Measurements from ENCODE around the gene UBL7. TPM values are rescaled to one million over a fixed set of nuclear protein-coding genes. Genes with fewer than 3 reads are reported as not detected.

UBL7 gene
- total and polyA plus RNA-seq, 10 of the 15 experiments (the other 5 are each of a cell fraction or from before 2014, with no cell fraction given), result 25.9 to 145 (median 90.1) TPM

DNA sequence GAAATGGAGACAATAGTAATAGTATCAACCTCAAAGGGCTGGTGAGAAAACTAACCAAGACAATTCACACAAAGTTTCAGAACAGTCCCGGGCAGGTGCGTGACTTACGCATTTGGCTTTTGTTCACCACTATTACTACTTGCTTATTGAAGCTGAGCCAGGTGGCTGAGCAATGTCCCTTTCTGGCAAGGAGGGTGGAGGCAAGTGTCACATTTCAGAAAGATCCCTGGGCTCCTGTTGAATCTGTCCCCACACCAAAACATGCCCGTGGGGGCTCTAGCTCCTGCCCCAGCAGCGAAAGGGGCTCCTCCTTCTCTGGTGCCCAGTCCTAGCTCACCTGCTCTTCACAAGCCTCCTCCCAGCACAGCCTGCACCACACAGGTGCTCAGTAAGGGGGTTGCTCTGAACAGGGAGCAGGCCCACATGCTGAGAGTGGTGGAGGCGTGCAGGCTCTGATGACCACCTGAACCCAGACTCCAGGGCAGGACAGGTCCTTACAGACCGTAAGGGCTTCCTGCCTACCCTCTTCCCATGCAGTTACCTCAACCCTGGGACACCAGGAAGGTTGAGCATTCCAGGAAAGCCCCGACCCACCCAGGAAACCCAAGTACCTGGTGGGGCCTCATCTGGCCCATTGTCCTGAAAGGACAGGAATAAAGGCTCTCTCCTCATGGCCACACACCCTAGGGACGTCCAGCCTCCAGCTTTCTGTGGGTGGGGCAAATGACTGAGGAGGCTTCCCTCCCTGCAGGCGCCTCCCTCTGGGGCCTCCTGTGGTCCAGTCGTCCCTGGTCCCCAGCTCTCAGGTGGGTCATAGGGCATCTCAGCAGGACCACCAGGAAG, 59.8 kb downstream of the UBL7 start (continued):
- TF ChIP-seq, protein P1, sequence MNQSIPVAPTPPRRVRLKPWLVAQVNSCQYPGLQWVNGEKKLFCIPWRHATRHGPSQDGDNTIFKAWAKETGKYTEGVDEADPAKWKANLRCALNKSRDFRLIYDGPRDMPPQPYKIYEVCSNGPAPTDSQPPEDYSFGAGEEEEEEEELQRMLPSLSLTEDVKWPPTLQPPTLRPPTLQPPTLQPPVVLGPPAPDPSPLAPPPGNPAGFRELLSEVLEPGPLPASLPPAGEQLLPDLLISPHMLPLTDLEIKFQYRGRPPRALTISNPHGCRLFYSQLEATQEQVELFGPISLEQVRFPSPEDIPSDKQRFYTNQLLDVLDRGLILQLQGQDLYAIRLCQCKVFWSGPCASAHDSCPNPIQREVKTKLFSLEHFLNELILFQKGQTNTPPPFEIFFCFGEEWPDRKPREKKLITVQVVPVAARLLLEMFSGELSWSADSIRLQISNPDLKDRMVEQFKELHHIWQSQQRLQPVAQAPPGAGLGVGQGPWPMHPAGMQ (IDR thresholded peaks at IDR 0.05; ENCODE audit: borderline replicate concordance), result peak; percentile 77; the same call in 1 of the 2 replicates
- TF ChIP-seq, protein P2, sequence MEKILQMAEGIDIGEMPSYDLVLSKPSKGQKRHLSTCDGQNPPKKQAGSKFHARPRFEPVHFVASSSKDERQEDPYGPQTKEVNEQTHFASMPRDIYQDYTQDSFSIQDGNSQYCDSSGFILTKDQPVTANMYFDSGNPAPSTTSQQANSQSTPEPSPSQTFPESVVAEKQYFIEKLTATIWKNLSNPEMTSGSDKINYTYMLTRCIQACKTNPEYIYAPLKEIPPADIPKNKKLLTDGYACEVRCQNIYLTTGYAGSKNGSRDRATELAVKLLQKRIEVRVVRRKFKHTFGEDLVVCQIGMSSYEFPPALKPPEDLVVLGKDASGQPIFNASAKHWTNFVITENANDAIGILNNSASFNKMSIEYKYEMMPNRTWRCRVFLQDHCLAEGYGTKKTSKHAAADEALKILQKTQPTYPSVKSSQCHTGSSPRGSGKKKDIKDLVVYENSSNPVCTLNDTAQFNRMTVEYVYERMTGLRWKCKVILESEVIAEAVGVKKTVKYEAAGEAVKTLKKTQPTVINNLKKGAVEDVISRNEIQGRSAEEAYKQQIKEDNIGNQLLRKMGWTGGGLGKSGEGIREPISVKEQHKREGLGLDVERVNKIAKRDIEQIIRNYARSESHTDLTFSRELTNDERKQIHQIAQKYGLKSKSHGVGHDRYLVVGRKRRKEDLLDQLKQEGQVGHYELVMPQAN (conservative IDR thresholded peaks at IDR 0.05), result peak; percentile 24; the same call in 1 of the 2 replicates
- no peak for TF ChIP-seq SIN3A (IDR thresholded peaks at IDR 0.05; ENCODE audit: low read depth, low read length)
- TF ChIP-seq MTA2 (IDR thresholded peaks at IDR 0.05; ENCODE audit: low read depth), result no peak
- TF ChIP-seq, protein P3, sequence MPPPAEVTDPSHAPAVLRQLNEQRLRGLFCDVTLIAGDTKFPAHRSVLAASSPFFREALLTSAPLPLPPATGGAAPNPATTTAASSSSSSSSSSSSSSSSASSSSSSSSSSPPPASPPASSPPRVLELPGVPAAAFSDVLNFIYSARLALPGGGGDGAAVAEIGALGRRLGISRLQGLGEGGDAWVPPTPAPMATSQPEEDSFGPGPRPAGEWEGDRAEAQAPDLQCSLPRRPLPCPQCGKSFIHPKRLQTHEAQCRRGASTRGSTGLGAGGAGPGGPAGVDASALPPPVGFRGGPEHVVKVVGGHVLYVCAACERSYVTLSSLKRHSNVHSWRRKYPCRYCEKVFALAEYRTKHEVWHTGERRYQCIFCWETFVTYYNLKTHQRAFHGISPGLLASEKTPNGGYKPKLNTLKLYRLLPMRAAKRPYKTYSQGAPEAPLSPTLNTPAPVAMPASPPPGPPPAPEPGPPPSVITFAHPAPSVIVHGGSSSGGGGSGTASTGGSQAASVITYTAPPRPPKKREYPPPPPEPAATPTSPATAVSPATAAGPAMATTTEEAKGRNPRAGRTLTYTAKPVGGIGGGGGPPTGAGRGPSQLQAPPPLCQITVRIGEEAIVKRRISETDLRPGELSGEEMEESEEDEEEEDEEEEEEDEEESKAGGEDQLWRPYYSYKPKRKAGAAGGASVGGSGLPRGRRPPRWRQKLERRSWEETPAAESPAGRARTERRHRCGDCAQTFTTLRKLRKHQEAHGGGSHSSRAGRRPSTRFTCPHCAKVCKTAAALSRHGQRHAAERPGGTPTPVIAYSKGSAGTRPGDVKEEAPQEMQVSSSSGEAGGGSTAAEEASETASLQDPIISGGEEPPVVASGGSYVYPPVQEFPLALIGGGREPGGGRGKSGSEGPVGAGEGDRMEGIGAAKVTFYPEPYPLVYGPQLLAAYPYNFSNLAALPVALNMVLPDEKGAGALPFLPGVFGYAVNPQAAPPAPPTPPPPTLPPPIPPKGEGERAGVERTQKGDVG (CRISPR knock-in tag; IDR thresholded peaks at IDR 0.05), result no peak
- no peak for TF ChIP-seq SRF (IDR thresholded peaks at IDR 0.05; ENCODE audit: low read depth in 2 of 2, low read length in 2 of 2)
- TF ChIP-seq RAD51 (IDR thresholded peaks at IDR 0.05), result peak; percentile 22; the same call in 1 of the 2 replicates
- peak; percentile 41; the same call in 1 of the 2 replicates for TF ChIP-seq TAF1 (IDR thresholded peaks at IDR 0.05; ENCODE audit: borderline replicate concordance, low read depth, low read length)
- no peak for TF ChIP-seq STAT3 (IDR thresholded peaks at IDR 0.05; ENCODE audit: low read depth, low read length)
- no peak for TF ChIP-seq SUZ12 (IDR thresholded peaks at IDR 0.05; ENCODE audit: unreplicated experiment)
- 0 out of 2 replicates have a peak, but pooled peaks have one; percentile 4 for TF ChIP-seq IRF4 (IDR thresholded peaks at IDR 0.05; ENCODE audit: low read depth, low read length)
- TF ChIP-seq EP300 (IDR thresholded peaks at IDR 0.05; ENCODE audit: borderline replicate concordance in 1 of 2, control insufficient read depth in 1 of 2, low read depth in 2 of 2, low read length in 2 of 2), result peak; percentile 56 to 82; a peak in 3 of 4 replicates
- peak; percentile 36; the same call in 2 of the 3 replicates for TF ChIP-seq POU2F2 (IDR thresholded peaks at IDR 0.05; ENCODE audit: borderline replicate concordance, low read depth, low read length)
- TF ChIP-seq, protein P4, sequence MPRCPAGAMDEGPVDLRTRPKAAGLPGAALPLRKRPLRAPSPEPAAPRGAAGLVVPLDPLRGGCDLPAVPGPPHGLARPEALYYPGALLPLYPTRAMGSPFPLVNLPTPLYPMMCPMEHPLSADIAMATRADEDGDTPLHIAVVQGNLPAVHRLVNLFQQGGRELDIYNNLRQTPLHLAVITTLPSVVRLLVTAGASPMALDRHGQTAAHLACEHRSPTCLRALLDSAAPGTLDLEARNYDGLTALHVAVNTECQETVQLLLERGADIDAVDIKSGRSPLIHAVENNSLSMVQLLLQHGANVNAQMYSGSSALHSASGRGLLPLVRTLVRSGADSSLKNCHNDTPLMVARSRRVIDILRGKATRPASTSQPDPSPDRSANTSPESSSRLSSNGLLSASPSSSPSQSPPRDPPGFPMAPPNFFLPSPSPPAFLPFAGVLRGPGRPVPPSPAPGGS (IDR thresholded peaks at IDR 0.05; ENCODE audit: borderline replicate concordance, insufficient read depth, low read depth, low read length, poor library complexity, severe bottlenecking), result peak; percentile 91
- 0 out of 2 replicates have a peak, but pooled peaks have one; percentile 1 for TF ChIP-seq CBFB (IDR thresholded peaks at IDR 0.05; ENCODE audit: low read depth)
- peak; percentile 94 for TF ChIP-seq TCF12 (IDR thresholded peaks at IDR 0.05; ENCODE audit: low read depth, low read length)
- TF ChIP-seq, protein P5, sequence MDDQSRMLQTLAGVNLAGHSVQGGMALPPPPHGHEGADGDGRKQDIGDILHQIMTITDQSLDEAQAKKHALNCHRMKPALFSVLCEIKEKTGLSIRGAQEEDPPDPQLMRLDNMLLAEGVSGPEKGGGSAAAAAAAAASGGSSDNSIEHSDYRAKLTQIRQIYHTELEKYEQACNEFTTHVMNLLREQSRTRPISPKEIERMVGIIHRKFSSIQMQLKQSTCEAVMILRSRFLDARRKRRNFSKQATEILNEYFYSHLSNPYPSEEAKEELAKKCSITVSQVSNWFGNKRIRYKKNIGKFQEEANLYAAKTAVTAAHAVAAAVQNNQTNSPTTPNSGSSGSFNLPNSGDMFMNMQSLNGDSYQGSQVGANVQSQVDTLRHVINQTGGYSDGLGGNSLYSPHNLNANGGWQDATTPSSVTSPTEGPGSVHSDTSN (IDR thresholded peaks at IDR 0.05; ENCODE audit: insufficient replicate concordance, low read depth, low read length), result no peak
- TF ChIP-seq MEF2A (IDR thresholded peaks at IDR 0.05; ENCODE audit: insufficient read depth, low read depth, low read length), result peak; percentile 51; the same call in 1 of the 2 replicates
- TF ChIP-seq RB1 (IDR thresholded peaks at IDR 0.05; ENCODE audit: borderline replicate concordance), result peak; percentile 9; the same call in 1 of the 2 replicates

All from GM12878 (cell line).